RWPE2 (cell line): Measurements from ENCODE around the gene PIM1.

Experiments used
- ATAC-seq: fragments of 200-7000 bp; cut with Tn5 transposase; 3 replicates; pipeline ENCODE4 v1.9.1; 2021; ENCODE audit warnings: low read depth
- DNase-seq: peaks from one replicate; pipeline ENCODE4 v3.0.0-alpha.2; 2020; ENCODE audit warnings: low spot score
- H3K27ac ChIP-seq: fragments of 450-650 bp; 2 replicates; pipeline ENCODE4 v1.5.1; 2017; ENCODE audit warnings: mild to moderate bottlenecking; ENCODE audit not compliant: poor library complexity, severe bottlenecking
- H3K27me3 ChIP-seq: fragments of 250-450 bp; sonication (Bioruptor Pico); 2 replicates; pipeline ENCODE4 v1.5.1; 2021; ENCODE audit warnings: mild to moderate bottlenecking, moderate library complexity; ENCODE audit not compliant: insufficient read depth, poor library complexity, severe bottlenecking
- H3K36me3 ChIP-seq: fragments of 250-450 bp; sonication (Bioruptor Pico); 2 replicates; pipeline ENCODE4 v1.5.1; 2020; ENCODE audit warnings: low read depth, mild to moderate bottlenecking, moderate library complexity
- H3K4me1 ChIP-seq: fragments of 250-450 bp; sonication (Bioruptor Pico); 2 replicates; pipeline ENCODE4 v1.5.1; 2021; ENCODE audit warnings: mild to moderate bottlenecking, moderate library complexity; ENCODE audit not compliant: insufficient read depth, poor library complexity, severe bottlenecking
- H3K4me3 ChIP-seq: fragments of 250-450 bp; sonication (Bioruptor Pico); 2 replicates; pipeline ENCODE4 v1.5.1; 2021; ENCODE audit warnings: mild to moderate bottlenecking, moderate library complexity; ENCODE audit not compliant: severe bottlenecking
- H3K9me3 ChIP-seq: fragments of 250-450 bp; sonication (Bioruptor Pico); 2 replicates; pipeline ENCODE4 v1.5.1; 2021; ENCODE audit warnings: mild to moderate bottlenecking, moderate library complexity; ENCODE audit not compliant: severe bottlenecking
- CTCF ChIP-seq: fragments of 450-650 bp; IDR thresholded peaks from one replicate; pipeline ENCODE4 v1.5.1; 2017; ENCODE audit warnings: mild to moderate bottlenecking, moderate library complexity; ENCODE audit not compliant: poor library complexity, severe bottlenecking

Gene PIM1

GRCh38 chr6:37138856-37139229, 31.1 kb upstream of the PIM1 start:
- no peak for ATAC-seq
- no peaks in the 10 kb centered on the region for H3K9me3 ChIP-seq
- no peak for TF ChIP-seq CTCF
- DNase-seq = no peak
- H3K27ac ChIP-seq = peak overlapping the region; percentile 98
- H3K36me3 ChIP-seq = no peaks in the 10 kb centered on the region
- no peak overlapping the region for H3K4me3 ChIP-seq
- H3K4me1 ChIP-seq = peaks cover 52% of the 10 kb centered on the region
- H3K27me3 ChIP-seq = no peaks in the 10 kb centered on the region

GRCh38 chr6:37139230-37139962, 30.6 kb upstream of the PIM1 start:
- DNase-seq (no peak), ATAC-seq (no peak)
- Histone ChIP-seq H3K27ac (peak overlapping the region; percentile 98), H3K27me3 (no peaks in the 10 kb centered on the region), H3K36me3 (no peaks in the 10 kb centered on the region), H3K4me3 (no peak overlapping the region), H3K9me3 (no peaks in the 10 kb centered on the region), H3K4me1 (peaks cover 49% of the 10 kb centered on the region)
- TF ChIP-seq CTCF = no peak

- Histone ChIP-seq H3K4me1 (peaks cover 44% of the 10 kb centered on the region), H3K4me3 (no peak overlapping the region), H3K36me3 (no peaks in the 10 kb centered on the region), H3K27ac (no peak overlapping the region), H3K27me3 (no peaks in the 10 kb centered on the region), H3K9me3 (no peaks in the 10 kb centered on the region)
- DNase-seq (no peak), ATAC-seq (no peak)
- TF ChIP-seq CTCF = no peak
Measured at GRCh38 chr6:37140145-37140544, 29.8 kb upstream of the PIM1 start.

GRCh38 chr6:37141281-37142049, 28.5 kb upstream of the PIM1 start:
- H3K27me3 ChIP-seq = no peaks in the 10 kb centered on the region
- H3K4me3 ChIP-seq = no peak overlapping the region
- peaks cover 31% of the 10 kb centered on the region for H3K4me1 ChIP-seq

More at GRCh38 chr6:37141281-37142049, 28.5 kb upstream of the PIM1 start:
- no peaks in the 10 kb centered on the region for H3K9me3 ChIP-seq
- H3K36me3 ChIP-seq = no peaks in the 10 kb centered on the region
- no peak for TF ChIP-seq CTCF
- H3K27ac ChIP-seq = peak overlapping the region; percentile 5
- ATAC-seq (no peak), DNase-seq (no peak)
